ENCODE measurements around the gene CIB4.
A peak's percentile ranks its signal among the peaks of the same experiment; 100 is the strongest.

CIB4 gene

DNA sequence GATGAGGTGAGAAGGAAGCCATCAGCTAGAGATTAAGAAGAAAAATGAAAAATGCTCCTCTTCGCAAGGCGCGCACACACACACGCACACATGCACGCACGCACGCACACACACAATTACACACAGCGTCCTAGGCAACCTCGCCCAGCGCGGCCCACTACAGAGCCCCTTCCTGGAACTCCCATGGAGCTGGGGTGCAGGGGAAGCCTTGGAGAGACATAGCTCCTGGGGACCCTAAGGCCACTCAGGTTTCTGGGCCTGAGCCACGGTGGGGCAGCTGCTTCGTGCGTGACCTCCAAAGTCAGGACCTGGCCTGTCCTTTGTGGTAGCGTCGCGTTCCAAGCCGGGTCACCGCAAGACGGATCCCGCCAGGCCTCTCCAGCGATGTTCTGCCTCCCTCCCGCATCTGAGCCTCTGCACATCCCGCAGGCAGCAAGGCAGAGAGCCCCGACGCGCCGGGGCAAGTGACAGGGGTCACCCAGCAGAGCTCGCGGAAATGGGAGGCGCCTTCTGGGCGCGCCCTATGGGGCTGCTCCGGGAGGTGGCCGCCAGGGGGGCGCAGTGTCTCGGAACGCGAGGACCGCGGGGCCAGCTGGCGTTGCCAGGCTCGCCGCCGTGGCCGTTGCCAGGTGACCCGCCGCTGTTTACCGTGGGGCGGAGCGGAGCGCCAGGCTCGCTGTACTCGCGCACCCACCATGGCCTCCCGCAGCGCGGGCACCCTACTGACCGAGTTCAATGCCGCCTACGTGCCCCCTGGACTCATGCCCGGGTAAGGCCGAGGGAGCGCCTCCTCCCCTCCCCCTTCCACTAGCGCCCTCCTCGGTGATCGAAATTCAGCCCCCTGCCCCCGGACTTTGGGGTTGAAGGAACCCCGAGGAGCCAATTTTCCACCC is 79.0 kb downstream of the CIB4 start:
- peaks cover 18% of the 10 kb centered on the region for H3K27me3 ChIP-seq (replicated peaks; ENCODE audit: control insufficient read depth, insufficient read depth, low read length, poor library complexity, severe bottlenecking)
- H3K36me3 ChIP-seq (ENCODE audit: control insufficient read depth, insufficient read depth, low read length), result no peaks in the 10 kb centered on the region
- no peak overlapping the region for H3K27ac ChIP-seq (ENCODE audit: insufficient read depth, low read length, poor library complexity, severe bottlenecking)
- DNase-seq, result no peak
- no peaks in the 10 kb centered on the region for H3K9me3 ChIP-seq (ENCODE audit: control insufficient read depth, low read length)
- H3K4me3 ChIP-seq (ENCODE audit: insufficient read depth, low read depth, low read length, poor library complexity, severe bottlenecking), result peak overlapping the region; percentile 25
- H3K4me1 ChIP-seq (ENCODE audit: control insufficient read depth, insufficient read depth, low read length, poor library complexity, severe bottlenecking), result peaks cover 8% of the 10 kb centered on the region

- Histone ChIP-seq H3K4me1 (ENCODE audit: control insufficient read depth, insufficient read depth, low read length, poor library complexity, severe bottlenecking) (peaks cover 8% of the 10 kb centered on the region), H3K27me3 (replicated peaks; ENCODE audit: control insufficient read depth, insufficient read depth, low read length, poor library complexity, severe bottlenecking) (peaks cover 18% of the 10 kb centered on the region), H3K36me3 (ENCODE audit: control insufficient read depth, insufficient read depth, low read length) (no peaks in the 10 kb centered on the region), H3K9me3 (ENCODE audit: control insufficient read depth, low read length) (no peaks in the 10 kb centered on the region), H3K27ac (ENCODE audit: insufficient read depth, low read length, poor library complexity, severe bottlenecking) (no peak overlapping the region), H3K4me3 (ENCODE audit: insufficient read depth, low read depth, low read length, poor library complexity, severe bottlenecking) (no peak overlapping the region)
- no peak for DNase-seq
Observed at GRCh38 chr2:26561376-26561775, 79.8 kb downstream of the CIB4 start.

DNA sequence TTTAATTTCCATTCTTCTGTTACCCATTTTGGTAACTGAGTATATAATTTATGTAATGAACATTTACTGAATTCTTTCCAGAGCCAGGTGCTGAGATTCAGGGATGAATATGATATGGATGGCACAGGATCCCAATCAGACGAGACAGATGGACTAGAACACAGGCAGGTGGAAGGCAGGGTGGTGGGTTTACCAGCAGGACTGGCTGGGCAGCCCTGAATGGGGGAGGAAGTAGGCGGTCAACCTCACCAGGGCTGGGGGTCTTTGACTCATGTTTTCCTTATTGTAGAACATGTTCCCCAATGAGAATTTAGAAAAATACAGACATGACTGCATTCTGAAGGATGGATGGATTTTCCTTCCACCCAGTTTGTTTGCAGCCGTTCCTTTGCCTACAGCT is 80.3 kb downstream of the CIB4 start:
- Histone ChIP-seq H3K4me1 (ENCODE audit: control insufficient read depth, insufficient read depth, low read length, poor library complexity, severe bottlenecking) (peaks cover 8% of the 10 kb centered on the region), H3K9me3 (ENCODE audit: control insufficient read depth, low read length) (no peaks in the 10 kb centered on the region), H3K36me3 (ENCODE audit: control insufficient read depth, insufficient read depth, low read length) (no peaks in the 10 kb centered on the region), H3K27me3 (replicated peaks; ENCODE audit: control insufficient read depth, insufficient read depth, low read length, poor library complexity, severe bottlenecking) (peaks cover 18% of the 10 kb centered on the region), H3K27ac (ENCODE audit: insufficient read depth, low read length, poor library complexity, severe bottlenecking) (no peak overlapping the region), H3K4me3 (ENCODE audit: insufficient read depth, low read depth, low read length, poor library complexity, severe bottlenecking) (no peak overlapping the region)
- DNase-seq, result no peak

GRCh38 chr2:26559556-26559955 is 81.6 kb downstream of the CIB4 start:
- H3K4me3 ChIP-seq (ENCODE audit: insufficient read depth, low read depth, low read length, poor library complexity, severe bottlenecking), result no peak overlapping the region
- H3K27ac ChIP-seq (ENCODE audit: insufficient read depth, low read length, poor library complexity, severe bottlenecking), result no peak overlapping the region
- DNase-seq, result no peak
- no peaks in the 10 kb centered on the region for H3K36me3 ChIP-seq (ENCODE audit: control insufficient read depth, insufficient read depth, low read length)
- H3K9me3 ChIP-seq (ENCODE audit: control insufficient read depth, low read length), result no peaks in the 10 kb centered on the region
- peaks cover 18% of the 10 kb centered on the region for H3K27me3 ChIP-seq (replicated peaks; ENCODE audit: control insufficient read depth, insufficient read depth, low read length, poor library complexity, severe bottlenecking)
- H3K4me1 ChIP-seq (ENCODE audit: control insufficient read depth, insufficient read depth, low read length, poor library complexity, severe bottlenecking), result peaks cover 8% of the 10 kb centered on the region

GRCh38 chr2:26559044-26559405 is 82.1 kb downstream of the CIB4 start:
- Histone ChIP-seq H3K27me3 (replicated peaks; ENCODE audit: control insufficient read depth, insufficient read depth, low read length, poor library complexity, severe bottlenecking) (peaks cover 18% of the 10 kb centered on the region), H3K4me1 (ENCODE audit: control insufficient read depth, insufficient read depth, low read length, poor library complexity, severe bottlenecking) (peaks cover 8% of the 10 kb centered on the region)
- DNase-seq, result no peak

DNA sequence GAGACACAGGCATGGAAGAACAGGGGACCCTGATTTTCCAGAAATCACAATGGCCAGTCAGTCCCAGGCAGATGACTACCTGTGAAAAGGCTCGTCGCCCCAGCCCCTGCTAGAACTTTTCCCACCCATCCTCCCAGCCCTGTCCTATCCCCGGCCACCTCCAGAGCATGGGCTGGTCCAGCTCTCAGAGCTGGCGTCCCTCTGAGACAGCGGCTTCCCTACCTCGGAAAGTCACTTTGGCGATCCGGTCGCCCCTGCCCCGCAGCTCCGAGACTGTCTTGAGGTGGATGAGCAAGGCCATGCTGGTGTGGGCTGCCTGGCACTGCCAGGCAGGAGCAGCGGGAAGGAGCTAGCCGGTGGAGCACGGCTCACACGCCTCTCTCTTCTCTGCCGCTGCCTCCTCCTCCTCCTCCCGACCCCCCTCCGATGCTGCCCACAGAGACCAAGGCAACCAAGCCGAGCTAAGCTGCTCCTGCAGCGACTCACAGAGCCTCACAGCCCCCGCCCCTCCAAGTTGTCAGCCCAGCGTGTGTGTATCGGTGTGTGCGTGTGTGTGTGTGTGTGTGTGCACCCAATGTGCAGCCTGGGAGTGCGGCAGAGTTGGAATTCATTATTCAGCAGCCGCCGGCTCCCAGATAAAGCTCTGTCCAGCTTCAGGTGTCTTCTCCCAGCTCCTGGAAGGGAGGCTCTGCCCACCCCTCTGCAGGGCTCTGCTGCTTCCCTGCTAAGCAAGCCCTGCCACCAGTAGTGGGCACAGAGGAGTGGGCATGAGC is 82.7 kb downstream of the CIB4 start:
- DNase-seq, result no peak
- Histone ChIP-seq H3K36me3 (ENCODE audit: control insufficient read depth, insufficient read depth, low read length) (no peaks in the 10 kb centered on the region), H3K4me1 (ENCODE audit: control insufficient read depth, insufficient read depth, low read length, poor library complexity, severe bottlenecking) (peaks cover 8% of the 10 kb centered on the region), H3K9me3 (ENCODE audit: control insufficient read depth, low read length) (no peaks in the 10 kb centered on the region), H3K27me3 (replicated peaks; ENCODE audit: control insufficient read depth, insufficient read depth, low read length, poor library complexity, severe bottlenecking) (peaks cover 18% of the 10 kb centered on the region), H3K27ac (ENCODE audit: insufficient read depth, low read length, poor library complexity, severe bottlenecking) (no peak overlapping the region), H3K4me3 (ENCODE audit: insufficient read depth, low read depth, low read length, poor library complexity, severe bottlenecking) (no peak overlapping the region)

More at GRCh38 chr2:26559044-26559405, 82.1 kb downstream of the CIB4 start:
- no peak overlapping the region for H3K27ac ChIP-seq (ENCODE audit: insufficient read depth, low read length, poor library complexity, severe bottlenecking)
- no peaks in the 10 kb centered on the region for H3K36me3 ChIP-seq (ENCODE audit: control insufficient read depth, insufficient read depth, low read length)
- no peak overlapping the region for H3K4me3 ChIP-seq (ENCODE audit: insufficient read depth, low read depth, low read length, poor library complexity, severe bottlenecking)
- no peaks in the 10 kb centered on the region for H3K9me3 ChIP-seq (ENCODE audit: control insufficient read depth, low read length)

- H3K36me3 ChIP-seq (ENCODE audit: control insufficient read depth, insufficient read depth, low read length), result no peaks in the 10 kb centered on the region
- no peaks in the 10 kb centered on the region for H3K9me3 ChIP-seq (ENCODE audit: control insufficient read depth, low read length)
- no peak overlapping the region for H3K4me3 ChIP-seq (ENCODE audit: insufficient read depth, low read depth, low read length, poor library complexity, severe bottlenecking)
- no peak for DNase-seq
- peaks cover 5% of the 10 kb centered on the region for H3K4me1 ChIP-seq (ENCODE audit: control insufficient read depth, insufficient read depth, low read length, poor library complexity, severe bottlenecking)
- peaks cover 12% of the 10 kb centered on the region for H3K27me3 ChIP-seq (replicated peaks; ENCODE audit: control insufficient read depth, insufficient read depth, low read length, poor library complexity, severe bottlenecking)
- no peak overlapping the region for H3K27ac ChIP-seq (ENCODE audit: insufficient read depth, low read length, poor library complexity, severe bottlenecking)
Observed at GRCh38 chr2:26557244-26557925, 83.8 kb downstream of the CIB4 start.

- Histone ChIP-seq H3K27ac (ENCODE audit: insufficient read depth, low read length, poor library complexity, severe bottlenecking) (no peak overlapping the region), H3K9me3 (ENCODE audit: control insufficient read depth, low read length) (no peaks in the 10 kb centered on the region), H3K4me1 (ENCODE audit: control insufficient read depth, insufficient read depth, low read length, poor library complexity, severe bottlenecking) (no peaks in the 10 kb centered on the region), H3K4me3 (ENCODE audit: insufficient read depth, low read depth, low read length, poor library complexity, severe bottlenecking) (no peak overlapping the region), H3K27me3 (replicated peaks; ENCODE audit: control insufficient read depth, insufficient read depth, low read length, poor library complexity, severe bottlenecking) (peaks cover 5% of the 10 kb centered on the region), H3K36me3 (ENCODE audit: control insufficient read depth, insufficient read depth, low read length) (no peaks in the 10 kb centered on the region)
- DNase-seq, result no peak
Observed at GRCh38 chr2:26556309-26557243, 84.6 kb downstream of the CIB4 start.
